ENCODE measurements around the gene GOT1. TPM values are rescaled to one million over a fixed set of nuclear protein-coding genes. Genes with fewer than 3 reads are reported as not detected.

The GOT1 gene
- polyA plus RNA-seq, 3 donors: 2.6 to 10.4 (median 8.2) TPM

GRCh38 chr10:99370993-99371392 is 59.4 kb downstream of the GOT1 start:
- peaks cover 11% of the 10 kb centered on the region for H3K4me1 Mint-ChIP-seq
- Histone ChIP-seq H2AFZ (ENCODE audit: insufficient read depth, low read depth, low read length, poor library complexity, severe bottlenecking) (no peak overlapping the region), H3K9me3 (replicated peaks in 1 of 2; ENCODE audit: control insufficient read depth in 1 of 2, insufficient read depth in 1 of 2, low read length in 2 of 2) (no peaks in the 10 kb centered on the region), H3K36me3 (replicated peaks in 1 of 2; ENCODE audit: control insufficient read depth in 1 of 2, insufficient read depth in 2 of 2, low read length in 2 of 2) (no peaks in the 10 kb centered on the region), H3K4me3 (replicated peaks in 1 of 3; ENCODE audit: low read depth in 2 of 3, low read length in 3 of 3) (no peak overlapping the region), H4K20me1 (ENCODE audit: insufficient read depth, low read length) (no peaks in the 10 kb centered on the region), H3K4me2 (replicated peaks; ENCODE audit: extremely low read depth, low read length, poor library complexity, severe bottlenecking) (no peak overlapping the region), H3K9ac (ENCODE audit: insufficient read depth, low read length, poor library complexity, severe bottlenecking) (no peak overlapping the region), H3K4me1 (ENCODE audit: control insufficient read depth in 1 of 2, insufficient read depth in 2 of 2, low read length in 2 of 2) (peaks cover 0 to 4% of the 10 kb centered on the region in 2 donors), H3K79me2 (ENCODE audit: insufficient read depth, low read length) (no peaks in the 10 kb centered on the region), H3K27ac (ENCODE audit: low read depth in 1 of 2, low read length in 2 of 2) (no peak overlapping the region), H3K27me3 (ENCODE audit: control insufficient read depth in 2 of 2, insufficient read depth in 2 of 2, low read length in 2 of 2) (no peaks in the 10 kb centered on the region)
- H3K36me3 Mint-ChIP-seq: no peaks in the 10 kb centered on the region
- peak; percentile 35 for TF ChIP-seq CTCF (IDR thresholded peaks at IDR 0.05)
- H3K27ac Mint-ChIP-seq: no peak overlapping the region
- WGBS (ENCODE audit: insufficient coverage): no CpG with 5 or more reads among the region's 2 CpGs
- intact Hi-C loops (cut with micrococcal nuclease): no loop called here
- H3K27me3 Mint-ChIP-seq (ENCODE audit: low read depth in 3 of 3): peaks cover 0 to 5% (median 1%) of the 10 kb centered on the region in 3 donors
- DNase-seq: no peak
- no peaks in the 10 kb centered on the region for H3K9me3 Mint-ChIP-seq
- H3K4me3 Mint-ChIP-seq: no peak overlapping the region

GRCh38 chr10:99369551-99369950 is 60.9 kb downstream of the GOT1 start:
- no peak overlapping the region for H3K9ac ChIP-seq (ENCODE audit: insufficient read depth, low read length, poor library complexity, severe bottlenecking)
- TF ChIP-seq CTCF (IDR thresholded peaks at IDR 0.05): no peak
- no peaks in the 10 kb centered on the region for H3K9me3 ChIP-seq (replicated peaks in 1 of 2; ENCODE audit: control insufficient read depth in 1 of 2, insufficient read depth in 1 of 2, low read length in 2 of 2)
- Mint-ChIP-seq H3K36me3 (no peaks in the 10 kb centered on the region), H3K4me3 (no peak overlapping the region), H3K27ac (no peak overlapping the region), H3K9me3 (peaks cover 0 to 2% (median 0%) of the 10 kb centered on the region in 7 donors), H3K27me3 (ENCODE audit: low read depth in 3 of 3) (peaks cover 0 to 5% (median 1%) of the 10 kb centered on the region in 3 donors), H3K4me1 (peaks cover 11% of the 10 kb centered on the region)
- peaks cover 0 to 4% of the 10 kb centered on the region in 2 donors for H3K4me1 ChIP-seq (ENCODE audit: control insufficient read depth in 1 of 2, insufficient read depth in 2 of 2, low read length in 2 of 2)
- H4K20me1 ChIP-seq (ENCODE audit: insufficient read depth, low read length): no peaks in the 10 kb centered on the region
- 100% methylated on average over 1 of the region's 3 CpGs for WGBS (ENCODE audit: insufficient coverage)
- H3K79me2 ChIP-seq (ENCODE audit: insufficient read depth, low read length): no peaks in the 10 kb centered on the region
- no peak overlapping the region for H3K27ac ChIP-seq (ENCODE audit: low read depth in 1 of 2, low read length in 2 of 2)
- no peak for DNase-seq
- intact Hi-C loops (cut with micrococcal nuclease): no loop called here
- H3K36me3 ChIP-seq (replicated peaks in 1 of 2; ENCODE audit: control insufficient read depth in 1 of 2, insufficient read depth in 2 of 2, low read length in 2 of 2): no peaks in the 10 kb centered on the region
- H3K4me3 ChIP-seq (replicated peaks in 1 of 3; ENCODE audit: low read depth in 2 of 3, low read length in 3 of 3): no peak overlapping the region
- H2AFZ ChIP-seq (ENCODE audit: insufficient read depth, low read depth, low read length, poor library complexity, severe bottlenecking): no peak overlapping the region
- H3K4me2 ChIP-seq (replicated peaks; ENCODE audit: extremely low read depth, low read length, poor library complexity, severe bottlenecking): no peak overlapping the region
- no peaks in the 10 kb centered on the region for H3K27me3 ChIP-seq (ENCODE audit: control insufficient read depth in 2 of 2, insufficient read depth in 2 of 2, low read length in 2 of 2)

All from CD14-positive monocyte (primary cell).